HUES6 (cell line): ENCODE measurements around the gene METTL9.
A peak's percentile ranks its signal among the peaks of the same experiment; 100 is the strongest.
"Not testable (repeated sequence)": the region's sequence is repeated elsewhere in the genome, so short reads cannot be mapped to it uniquely, and the experiment has no call there.

ENCODE experiments used
- H3K27ac ChIP-seq: 2 replicates; pipeline ENCODE4 v1.7.0; 2013; ENCODE audit warnings: low read depth, mild to moderate bottlenecking, low read length, inconsistent platforms
- H3K27me3 ChIP-seq: 2 replicates; pipeline ENCODE4 v1.6.1; 2013; ENCODE audit warnings: low read length; ENCODE audit not compliant: control insufficient read depth, insufficient read depth
- H3K36me3 ChIP-seq: 2 replicates; pipeline ENCODE4 v1.6.1; 2013; ENCODE audit warnings: low read length; ENCODE audit not compliant: control insufficient read depth, insufficient read depth
- H3K4me1 ChIP-seq: 2 replicates; pipeline ENCODE4 v1.6.1; 2013; ENCODE audit warnings: low read length; ENCODE audit not compliant: control insufficient read depth, insufficient read depth
- H3K4me3 ChIP-seq: 2 replicates; pipeline ENCODE4 v1.5.1; 2013; ENCODE audit warnings: low read depth, low read length
- H3K9ac ChIP-seq: one replicate; pipeline ENCODE4 v1.6.1; 2013; ENCODE audit warnings: mild to moderate bottlenecking, low read length
- H3K9me3 ChIP-seq: 2 replicates; pipeline ENCODE4 v1.6.1; 2013; ENCODE audit warnings: low read depth, low read length; ENCODE audit not compliant: control insufficient read depth, insufficient read depth

Gene METTL9

DNA sequence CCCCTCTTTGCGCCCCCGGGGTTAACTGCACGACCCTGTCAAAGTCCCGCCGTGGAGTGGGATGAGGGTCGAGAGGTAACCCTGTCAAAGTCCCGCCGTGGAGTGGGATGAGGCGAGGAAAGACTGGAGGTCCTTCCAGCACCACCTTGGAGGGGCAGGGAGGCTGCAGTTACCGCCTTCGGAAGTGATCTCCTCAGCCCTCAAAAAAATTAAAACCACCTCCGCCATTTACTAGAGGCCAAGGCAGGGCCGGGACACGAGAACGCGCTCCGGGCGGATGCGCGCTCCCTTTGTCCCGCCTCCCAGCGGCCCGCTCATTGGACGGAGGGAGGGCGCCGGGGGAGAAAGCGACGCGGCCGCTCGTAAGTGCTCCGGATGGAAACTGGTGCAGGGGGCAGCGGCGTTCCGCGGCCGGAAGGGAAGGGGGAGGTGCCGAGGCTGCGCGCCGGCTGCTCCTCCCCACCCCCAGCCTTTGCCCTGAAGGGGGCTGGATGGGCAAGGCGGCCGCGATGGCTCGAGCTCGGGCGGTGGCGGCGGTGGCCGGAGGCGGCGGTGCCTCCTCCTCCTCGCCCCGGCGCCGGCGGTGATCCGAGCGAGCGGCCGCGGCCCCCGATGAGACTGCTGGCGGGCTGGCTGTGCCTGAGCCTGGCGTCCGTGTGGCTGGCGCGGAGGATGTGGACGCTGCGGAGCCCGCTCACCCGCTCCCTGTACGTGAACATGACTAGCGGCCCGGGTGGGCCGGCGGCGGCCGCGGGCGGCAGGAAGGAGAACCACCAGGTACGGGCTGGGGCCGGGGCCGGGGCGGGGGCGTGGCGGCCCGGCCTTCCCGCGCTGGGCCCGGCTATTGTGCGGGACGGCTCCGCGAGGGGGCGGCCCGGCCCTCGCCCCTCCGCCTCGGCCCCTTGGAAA is at the start of gene METTL9:
METTL9 (plus strand) TSS at position 456 of the 909 bp plus-strand sequence; CDS start at position 613, 157 bp downstream.
- no peaks in the 10 kb centered on the region for H3K36me3 ChIP-seq
- peak within 1 kb of the TSS; percentile 95 for H3K27ac ChIP-seq
- H3K4me3 ChIP-seq: peak within 1 kb of the TSS; percentile 99
- H3K9me3 ChIP-seq: no peaks in the 10 kb centered on the region
- no peaks in the 10 kb centered on the region for H3K4me1 ChIP-seq
- no peaks in the 10 kb centered on the region for H3K27me3 ChIP-seq
- H3K9ac ChIP-seq: peak within 1 kb of the TSS; percentile 95

DNA sequence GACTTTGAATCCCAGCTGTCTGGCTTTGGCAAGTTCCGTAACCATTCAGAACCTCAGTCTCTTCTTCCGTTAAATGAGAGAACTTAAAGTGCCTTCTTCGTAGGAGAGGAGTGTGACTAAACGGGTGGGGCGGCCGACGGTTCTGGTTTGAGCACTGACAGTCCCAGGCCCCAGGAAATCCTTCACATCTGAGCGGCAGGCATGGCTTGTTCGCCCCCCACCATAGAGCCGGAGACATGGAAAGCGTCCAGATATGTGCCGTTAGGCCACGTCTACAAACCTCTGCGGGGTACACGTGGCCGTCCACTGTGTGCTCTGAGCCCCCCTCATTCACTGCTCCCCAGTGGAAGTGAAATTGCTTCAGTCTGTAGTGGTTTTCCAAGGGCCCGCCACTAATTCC is 49.4 kb upstream of the METTL9 start:
- H3K4me3 ChIP-seq, H3K27me3 ChIP-seq, H3K27ac ChIP-seq, H3K4me1 ChIP-seq, H3K9me3 ChIP-seq, H3K36me3 ChIP-seq, H3K9ac ChIP-seq: not testable (repeated sequence)

DNA sequence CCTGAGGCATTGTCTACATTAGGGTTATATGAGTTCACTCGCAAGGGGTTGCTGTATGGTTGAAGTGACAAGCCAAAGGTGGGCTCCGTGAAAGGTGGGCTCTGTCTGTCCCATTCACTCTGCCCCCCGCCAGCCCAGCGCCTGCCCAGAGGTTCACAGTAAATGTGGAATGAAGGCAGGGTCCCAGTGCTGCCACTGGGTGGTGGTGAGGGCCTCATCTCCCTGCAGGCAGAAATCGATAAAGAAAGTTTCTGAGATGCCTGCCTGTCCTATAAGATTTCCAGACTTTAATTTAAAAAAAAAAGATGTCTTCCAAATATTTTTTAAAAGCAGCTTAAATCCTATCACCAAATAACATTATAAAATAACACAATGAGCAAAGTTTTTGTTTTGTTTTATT is 48.9 kb upstream of the METTL9 start:
- H3K27ac ChIP-seq: not testable (repeated sequence)

GRCh38 chr16:21551076-21551475 is 48.3 kb upstream of the METTL9 start:
- H3K27me3 ChIP-seq, H3K9ac ChIP-seq, H3K4me1 ChIP-seq: not testable (repeated sequence)

More for the DNA sequence above, 48.9 kb upstream of the METTL9 start:
- not testable (repeated sequence) for H3K9me3 ChIP-seq, H3K27me3 ChIP-seq, H3K36me3 ChIP-seq, H3K4me3 ChIP-seq, H3K4me1 ChIP-seq, H3K9ac ChIP-seq

DNA sequence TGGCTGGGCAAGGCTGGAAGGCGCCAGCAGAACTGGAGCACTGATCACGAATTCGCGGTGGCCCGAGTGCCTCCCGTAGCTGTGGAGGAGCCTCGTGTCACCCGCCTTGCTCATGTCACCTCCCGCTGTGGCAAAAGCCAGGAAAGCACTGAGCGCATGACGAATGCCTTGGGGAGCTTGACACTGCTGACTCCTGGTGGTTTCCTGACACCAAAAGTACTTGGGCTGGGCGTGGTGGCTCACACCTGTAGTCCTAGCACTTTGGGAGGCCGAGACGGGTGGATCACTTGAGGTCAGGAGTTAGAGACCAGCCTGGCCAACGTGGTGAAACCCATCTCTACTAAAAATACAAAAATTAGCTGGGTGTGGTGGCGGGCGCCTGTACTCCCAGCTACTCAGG is 47.8 kb upstream of the METTL9 start:
- H3K9me3 ChIP-seq, H3K4me3 ChIP-seq, H3K27ac ChIP-seq, H3K9ac ChIP-seq, H3K27me3 ChIP-seq, H3K4me1 ChIP-seq, H3K36me3 ChIP-seq: not testable (repeated sequence)

More at GRCh38 chr16:21551076-21551475, 48.3 kb upstream of the METTL9 start:
- not testable (repeated sequence) for H3K36me3 ChIP-seq, H3K27ac ChIP-seq, H3K4me3 ChIP-seq, H3K9me3 ChIP-seq

GRCh38 chr16:21553481-21554296 is 45.7 kb upstream of the METTL9 start:
- H3K9ac ChIP-seq, H3K27me3 ChIP-seq, H3K4me3 ChIP-seq, H3K27ac ChIP-seq, H3K4me1 ChIP-seq, H3K9me3 ChIP-seq, H3K36me3 ChIP-seq: not testable (repeated sequence)

GRCh38 chr16:21554795-21555585 is 44.4 kb upstream of the METTL9 start:
- H3K9me3 ChIP-seq: no peaks in the 10 kb centered on the region
- peak overlapping the region; percentile 13 for H3K4me3 ChIP-seq
- no peak overlapping the region for H3K27ac ChIP-seq
- H3K27me3 ChIP-seq: peaks cover 8% of the 10 kb centered on the region
- no peaks in the 10 kb centered on the region for H3K36me3 ChIP-seq
- H3K9ac ChIP-seq: no peak overlapping the region
- 0 out of 2 replicates have a peak, but pooled peaks cover 6% of the 10 kb centered on the region for H3K4me1 ChIP-seq

DNA sequence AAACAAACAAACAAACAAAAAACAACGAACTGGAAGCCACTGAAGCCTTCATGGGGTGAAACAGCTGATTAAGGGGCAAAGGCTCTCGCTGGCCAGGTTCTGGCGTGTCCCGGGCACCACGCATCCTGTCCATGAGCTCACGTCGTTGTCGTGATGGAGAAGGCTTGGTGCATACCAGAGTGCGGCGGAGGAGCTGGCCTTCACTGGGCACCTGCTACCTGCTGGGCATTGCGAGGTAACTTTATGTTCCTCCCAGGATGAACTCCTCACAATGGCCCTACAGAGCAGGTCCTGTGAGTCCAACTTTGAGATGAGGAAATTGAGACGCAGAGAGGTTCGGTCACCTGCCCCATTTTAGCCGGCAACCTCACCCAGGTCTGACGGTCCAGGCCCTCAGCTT is 43.8 kb upstream of the METTL9 start:
- not testable (repeated sequence) for H3K9me3 ChIP-seq, H3K27me3 ChIP-seq, H3K4me1 ChIP-seq, H3K27ac ChIP-seq, H3K36me3 ChIP-seq, H3K4me3 ChIP-seq, H3K9ac ChIP-seq

GRCh38 chr16:21556026-21556595 is 43.3 kb upstream of the METTL9 start:
- not testable (repeated sequence) for H3K9ac ChIP-seq, H3K27me3 ChIP-seq, H3K36me3 ChIP-seq, H3K9me3 ChIP-seq, H3K4me1 ChIP-seq, H3K27ac ChIP-seq, H3K4me3 ChIP-seq

GRCh38 chr16:21556651-21557241 is 42.6 kb upstream of the METTL9 start:
- H3K9me3 ChIP-seq, H3K36me3 ChIP-seq, H3K27ac ChIP-seq, H3K9ac ChIP-seq, H3K27me3 ChIP-seq, H3K4me1 ChIP-seq, H3K4me3 ChIP-seq: not testable (repeated sequence)
